MM.1S (cell line): ENCODE results near the gene LTBP4.

Experiments used
- CTCF ChIP-seq: fragments of 300-600 bp; sonication (generic); IDR thresholded peaks from 2 replicates; pipeline ENCODE4 v1.5.1; 2016; ENCODE audit warnings: antibody characterized with exemption, low read length, mixed read lengths
- EZH2phosphoT487 ChIP-seq: fragments of 300-600 bp; sonication (generic); IDR thresholded peaks from 2 replicates; pipeline ENCODE4 v1.6.1; 2018; ENCODE audit warnings: antibody characterized with exemption, low read length

GRCh38 chr19:40659566-40659965 is 58.4 kb downstream of the LTBP4 start:
- TF ChIP-seq EZH2phosphoT487 = no peak
- no peak for TF ChIP-seq CTCF
